Ovary (tissue), 3 donors: ENCODE results near the gene SYNPO2.

Source experiments
- POLR2A ChIP-seq: fragments of 450-650 bp; IDR thresholded peaks from one replicate; pipeline ENCODE4 v1.6.1; 2017; ENCODE audit warnings: antibody characterized with exemption, mild to moderate bottlenecking, moderate library complexity
- TF ChIP-seq, protein P1 (sequence below), 3 donors: fragments of 450-650 bp in 2 of 3; fragments of 200-600 bp in 1 of 3; IDR thresholded peaks; one replicate each; pipeline versions ENCODE4 v1.5.1 to v1.8.0; 2016 to 2022; ENCODE audit warnings: antibody characterized with exemption in 3 of 3, mild to moderate bottlenecking in 1 of 3
- donor health status: DM: no; HTN: no; CAD: no.

DNA sequence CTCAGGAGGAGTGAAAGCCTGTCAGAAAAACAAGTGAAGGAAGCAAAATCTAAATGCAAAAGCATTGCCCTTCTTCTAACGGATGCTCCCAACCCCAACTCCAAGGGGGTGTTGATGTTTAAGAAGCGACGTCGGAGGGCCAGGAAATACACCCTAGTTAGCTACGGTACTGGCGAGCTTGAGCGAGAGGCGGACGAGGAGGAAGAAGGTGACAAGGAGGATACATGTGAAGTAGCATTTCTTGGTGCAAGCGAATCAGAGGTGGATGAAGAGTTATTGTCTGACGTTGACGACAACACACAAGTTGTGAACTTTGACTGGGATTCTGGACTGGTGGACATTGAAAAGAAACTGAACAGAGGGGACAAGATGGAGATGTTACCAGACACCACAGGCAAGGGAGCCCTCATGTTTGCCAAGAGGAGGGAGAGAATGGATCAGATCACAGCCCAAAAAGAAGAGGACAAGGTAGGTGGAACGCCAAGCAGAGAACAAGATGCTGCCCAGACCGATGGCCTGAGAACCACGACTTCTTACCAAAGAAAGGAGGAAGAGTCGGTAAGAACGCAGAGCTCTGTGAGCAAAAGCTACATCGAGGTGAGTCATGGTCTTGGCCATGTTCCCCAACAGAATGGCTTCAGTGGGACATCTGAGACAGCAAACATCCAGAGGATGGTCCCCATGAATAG is 141.3 kb downstream of the SYNPO2 start:
- TF ChIP-seq, protein P1, sequence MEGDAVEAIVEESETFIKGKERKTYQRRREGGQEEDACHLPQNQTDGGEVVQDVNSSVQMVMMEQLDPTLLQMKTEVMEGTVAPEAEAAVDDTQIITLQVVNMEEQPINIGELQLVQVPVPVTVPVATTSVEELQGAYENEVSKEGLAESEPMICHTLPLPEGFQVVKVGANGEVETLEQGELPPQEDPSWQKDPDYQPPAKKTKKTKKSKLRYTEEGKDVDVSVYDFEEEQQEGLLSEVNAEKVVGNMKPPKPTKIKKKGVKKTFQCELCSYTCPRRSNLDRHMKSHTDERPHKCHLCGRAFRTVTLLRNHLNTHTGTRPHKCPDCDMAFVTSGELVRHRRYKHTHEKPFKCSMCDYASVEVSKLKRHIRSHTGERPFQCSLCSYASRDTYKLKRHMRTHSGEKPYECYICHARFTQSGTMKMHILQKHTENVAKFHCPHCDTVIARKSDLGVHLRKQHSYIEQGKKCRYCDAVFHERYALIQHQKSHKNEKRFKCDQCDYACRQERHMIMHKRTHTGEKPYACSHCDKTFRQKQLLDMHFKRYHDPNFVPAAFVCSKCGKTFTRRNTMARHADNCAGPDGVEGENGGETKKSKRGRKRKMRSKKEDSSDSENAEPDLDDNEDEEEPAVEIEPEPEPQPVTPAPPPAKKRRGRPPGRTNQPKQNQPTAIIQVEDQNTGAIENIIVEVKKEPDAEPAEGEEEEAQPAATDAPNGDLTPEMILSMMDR (IDR thresholded peaks at IDR 0.05), result no peak
- TF ChIP-seq POLR2A, result no peak
